Smooth muscle cell (in vitro differentiated cells): ENCODE data around the gene IL20RA. TPM values are rescaled to one million over a fixed set of nuclear protein-coding genes. Genes with fewer than 3 reads are reported as not detected.

ENCODE experiments used
- DNase-seq: peaks from one replicate; lab custom pipeline; 2025; ENCODE audit not compliant: unreplicated experiment; lab: John Stamatoyannopoulos, UW
- H2AFZ ChIP-seq: fragments of 200-600 bp; sonication (generic); 2 replicates; pipeline ENCODE4 v1.6.0; 2016; ENCODE audit warnings: antibody characterized with exemption, low read depth, mild to moderate bottlenecking
- H3F3A ChIP-seq: fragments of 200-600 bp; sonication (generic); 2 replicates; pipeline ENCODE4 v1.6.0; 2017; ENCODE audit warnings: antibody characterized with exemption, low read depth
- H3K27ac ChIP-seq: fragments of 200-600 bp; sonication (generic); 2 replicates; pipeline ENCODE4 v1.5.1; 2016; ENCODE audit warnings: low read depth, mild to moderate bottlenecking
- H3K27me3 ChIP-seq: fragments of 200-600 bp; sonication (generic); 2 replicates; pipeline ENCODE4 v1.6.1; 2016; ENCODE audit warnings: low read depth, mild to moderate bottlenecking
- H3K36me3 ChIP-seq: fragments of 200-600 bp; sonication (generic); 2 replicates; pipeline ENCODE4 v1.5.1; 2016; ENCODE audit warnings: low read depth
- H3K4me1 ChIP-seq: fragments of 200-600 bp; sonication (generic); 2 replicates; pipeline ENCODE4 v1.5.1; 2016; ENCODE audit warnings: low read depth
- H3K4me2 ChIP-seq: fragments of 200-600 bp; sonication (generic); 2 replicates; pipeline ENCODE4 v1.6.0; 2016; ENCODE audit warnings: mild to moderate bottlenecking
- H3K4me3 ChIP-seq: fragments of 200-600 bp; sonication (generic); 2 replicates; pipeline ENCODE4 v1.5.1; 2016; ENCODE audit warnings: mild to moderate bottlenecking
- H3K79me2 ChIP-seq: fragments of 200-600 bp; sonication (generic); 2 replicates; pipeline ENCODE4 v1.6.0; 2016; ENCODE audit warnings: low read depth, mild to moderate bottlenecking
- H3K9ac ChIP-seq: fragments of 200-600 bp; sonication (generic); 2 replicates; pipeline ENCODE4 v1.6.0; 2016; ENCODE audit warnings: low read depth
- H3K9me3 ChIP-seq: fragments of 200-600 bp; sonication (generic); replicated peaks from 2 replicates; pipeline ENCODE4 v1.5.1; 2016; ENCODE audit warnings: low read depth
- H4K20me1 ChIP-seq: fragments of 200-600 bp; sonication (generic); 2 replicates; pipeline ENCODE4 v1.6.0; 2016; ENCODE audit warnings: low read depth
- WGBS: methylation state at CpG from one replicate; pipeline ENCODE4 v1.1.7; 2016; ENCODE audit warnings: low lambda C conversion rate; 5-methylcytosine and 5-hydroxymethylcytosine counted together
- polyA plus RNA-seq: library from polyadenylated mRNA; unstranded; fragments of >200 nt; fragmentation: Nextera tagmentation; extraction: Ambion mirVana; gene quantifications from 2 replicates; pipeline ENCODE4 v1.2.1, GENCODE V29; 2016
- total RNA-seq: library from RNA; depleted of rRNA; stranded (reverse); fragments of >200 nt; gene quantifications from 2 replicates; pipeline ENCODE4 v1.2.3, GENCODE V29; 2014
- TF ChIP-seq, protein P1 (sequence below): fragments of 200-600 bp; sonication (generic); IDR thresholded peaks from 2 replicates; pipeline ENCODE4 v1.5.1; 2017; ENCODE audit warnings: borderline replicate concordance, mild to moderate bottlenecking, antibody characterized with exemption; ENCODE audit not compliant: insufficient read depth, poor library complexity, severe bottlenecking

The IL20RA gene
- total and polyA plus RNA-seq, 2 experiments from 2014 or later, result 0.46 to 2.9 TPM

DNA sequence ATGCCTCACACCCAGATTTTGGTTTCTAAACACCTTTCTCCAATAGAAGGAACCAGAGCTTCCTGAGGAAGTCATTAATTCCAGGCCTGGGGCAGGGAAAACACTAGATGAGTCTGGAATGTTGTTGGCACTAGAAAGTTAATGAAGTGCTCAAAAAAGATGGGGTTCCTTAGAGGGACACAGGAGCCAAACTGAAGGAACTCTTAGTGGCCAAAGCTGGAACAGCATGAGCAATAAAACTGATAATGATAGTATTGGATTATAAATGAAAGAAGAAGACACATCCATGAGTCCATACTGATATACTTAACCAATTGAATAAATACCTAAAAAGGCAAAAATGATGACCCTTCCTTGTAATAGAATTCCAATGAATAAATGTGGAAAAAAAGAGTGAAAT is 4.4 kb downstream of the IL20RA start:
- H3K4me3 ChIP-seq, result no peak overlapping the region
- TF ChIP-seq, protein P1, sequence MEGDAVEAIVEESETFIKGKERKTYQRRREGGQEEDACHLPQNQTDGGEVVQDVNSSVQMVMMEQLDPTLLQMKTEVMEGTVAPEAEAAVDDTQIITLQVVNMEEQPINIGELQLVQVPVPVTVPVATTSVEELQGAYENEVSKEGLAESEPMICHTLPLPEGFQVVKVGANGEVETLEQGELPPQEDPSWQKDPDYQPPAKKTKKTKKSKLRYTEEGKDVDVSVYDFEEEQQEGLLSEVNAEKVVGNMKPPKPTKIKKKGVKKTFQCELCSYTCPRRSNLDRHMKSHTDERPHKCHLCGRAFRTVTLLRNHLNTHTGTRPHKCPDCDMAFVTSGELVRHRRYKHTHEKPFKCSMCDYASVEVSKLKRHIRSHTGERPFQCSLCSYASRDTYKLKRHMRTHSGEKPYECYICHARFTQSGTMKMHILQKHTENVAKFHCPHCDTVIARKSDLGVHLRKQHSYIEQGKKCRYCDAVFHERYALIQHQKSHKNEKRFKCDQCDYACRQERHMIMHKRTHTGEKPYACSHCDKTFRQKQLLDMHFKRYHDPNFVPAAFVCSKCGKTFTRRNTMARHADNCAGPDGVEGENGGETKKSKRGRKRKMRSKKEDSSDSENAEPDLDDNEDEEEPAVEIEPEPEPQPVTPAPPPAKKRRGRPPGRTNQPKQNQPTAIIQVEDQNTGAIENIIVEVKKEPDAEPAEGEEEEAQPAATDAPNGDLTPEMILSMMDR, result no peak
- no peaks in the 10 kb centered on the region for H3K9me3 ChIP-seq
- H4K20me1 ChIP-seq, result no peaks in the 10 kb centered on the region
- peaks cover 54% of the 10 kb centered on the region for H3K27me3 ChIP-seq
- no peak for DNase-seq
- H3F3A ChIP-seq, result no peaks in the 10 kb centered on the region
- H2AFZ ChIP-seq, result no peak overlapping the region
- no peak overlapping the region for H3K27ac ChIP-seq
- no peak overlapping the region for H3K9ac ChIP-seq
- no peaks in the 10 kb centered on the region for H3K4me1 ChIP-seq
- H3K36me3 ChIP-seq, result no peaks in the 10 kb centered on the region
- no peak overlapping the region for H3K4me2 ChIP-seq
- no peaks in the 10 kb centered on the region for H3K79me2 ChIP-seq

- H2AFZ ChIP-seq, result no peak overlapping the region
- H3K4me3 ChIP-seq, result no peak overlapping the region
- no peak for DNase-seq
- no peaks in the 10 kb centered on the region for H3K9me3 ChIP-seq
- no peak overlapping the region for H3K4me2 ChIP-seq
- H3K27ac ChIP-seq, result no peak overlapping the region
- TF ChIP-seq, protein P1, result no peak
- no peaks in the 10 kb centered on the region for H3K79me2 ChIP-seq
- no peaks in the 10 kb centered on the region for H4K20me1 ChIP-seq
- H3F3A ChIP-seq, result no peaks in the 10 kb centered on the region
- no peak overlapping the region for H3K9ac ChIP-seq
- peaks cover 41% of the 10 kb centered on the region for H3K27me3 ChIP-seq
- WGBS, result 81% methylated on average over 4 of the region's 4 CpGs
- H3K4me1 ChIP-seq, result no peaks in the 10 kb centered on the region
- H3K36me3 ChIP-seq, result no peaks in the 10 kb centered on the region
These were observed 5.8 kb downstream of the IL20RA start for GRCh38 chr6:137039010-137039409.

GRCh38 chr6:137036566-137037300 is 8.0 kb downstream of the IL20RA start:
- H3F3A ChIP-seq, result no peaks in the 10 kb centered on the region
- no peaks in the 10 kb centered on the region for H4K20me1 ChIP-seq

More at GRCh38 chr6:137036566-137037300, 8.0 kb downstream of the IL20RA start:
- H3K9me3 ChIP-seq, result no peaks in the 10 kb centered on the region
- H3K4me1 ChIP-seq, result no peaks in the 10 kb centered on the region
- H3K4me3 ChIP-seq, result no peak overlapping the region
- H3K27ac ChIP-seq, result no peak overlapping the region
- TF ChIP-seq, protein P1, result no peak
- WGBS, result 81% methylated on average over 6 of the region's 6 CpGs
- no peaks in the 10 kb centered on the region for H3K79me2 ChIP-seq
- DNase-seq, result no peak
- H3K9ac ChIP-seq, result no peak overlapping the region
- no peak overlapping the region for H2AFZ ChIP-seq
- no peak overlapping the region for H3K4me2 ChIP-seq
- H3K36me3 ChIP-seq, result no peaks in the 10 kb centered on the region
- H3K27me3 ChIP-seq, result peaks cover 18% of the 10 kb centered on the region
